ENCODE data around the gene PAX5. TPM values are rescaled to one million over a fixed set of nuclear protein-coding genes. Genes with fewer than 3 reads are reported as not detected.

PAX5 gene
- total and polyA plus RNA-seq, 9 donors = under 0.01 to 0.34 (median 0.19) TPM

DNA sequence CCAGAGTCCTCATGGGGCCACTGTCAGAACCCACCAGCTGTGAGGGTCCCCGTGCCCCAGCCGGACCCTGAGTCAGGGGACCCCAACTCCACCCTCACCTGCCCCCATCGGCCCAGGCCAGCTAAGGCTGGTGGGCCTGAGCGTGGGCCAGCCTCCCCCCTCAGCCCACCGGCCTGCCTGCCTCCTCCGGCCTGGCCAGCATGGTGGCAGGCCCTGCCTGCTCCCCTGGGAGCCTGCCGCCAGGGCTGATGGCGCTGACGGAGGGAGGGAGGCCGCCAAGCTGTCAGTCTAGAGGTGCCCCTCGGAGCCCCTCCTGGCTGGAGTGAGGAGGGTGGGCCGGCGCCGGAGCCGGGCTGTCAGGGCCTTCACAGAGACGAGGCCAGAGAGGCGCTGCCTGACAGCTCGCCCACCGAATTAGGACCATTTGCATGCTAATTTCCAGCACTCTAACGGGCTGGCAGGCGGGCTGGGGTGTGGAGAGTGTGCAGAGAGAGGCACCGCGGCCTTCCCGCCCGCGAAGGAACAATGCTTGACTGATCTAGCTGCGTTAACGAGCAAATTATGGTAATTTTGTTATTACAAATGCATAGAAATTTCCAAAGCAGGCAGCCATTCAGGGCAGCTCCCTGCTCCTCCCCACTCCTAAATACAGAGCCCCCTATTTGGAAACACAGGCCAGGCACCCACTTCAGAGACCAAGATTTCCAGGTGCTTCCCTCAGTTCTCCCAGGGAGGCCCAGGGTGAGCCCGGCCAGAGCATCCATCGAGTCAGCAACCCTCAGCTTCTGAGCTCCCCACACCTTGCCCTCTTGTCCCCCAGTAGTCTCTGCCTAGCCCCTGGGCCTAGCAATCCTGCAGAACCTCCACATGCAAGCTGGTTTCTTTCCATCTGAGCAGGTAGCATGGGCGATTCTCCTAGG lies 169.3 kb downstream of the PAX5 start:
- no peak for DNase-seq
- H3K27ac ChIP-seq (ENCODE audit: low read length) = no peak overlapping the region
- H3K9me3 ChIP-seq (replicated peaks; ENCODE audit: control insufficient read depth, low read depth, low read length) = no peaks in the 10 kb centered on the region
- no peak overlapping the region for H3K4me3 ChIP-seq (ENCODE audit: low read length)
- WGBS (ENCODE audit: insufficient coverage) = 36% methylated on average over 24 of the region's 31 CpGs
- no peaks in the 10 kb centered on the region for H3K4me1 ChIP-seq (ENCODE audit: control insufficient read depth, insufficient read depth, low read length)
- H3K36me3 ChIP-seq (ENCODE audit: control insufficient read depth, insufficient read depth, low read length) = no peaks in the 10 kb centered on the region
- H3K27me3 ChIP-seq (ENCODE audit: control insufficient read depth, insufficient read depth, low read length) = peaks cover 66% of the 10 kb centered on the region

GRCh38 chr9:36862206-36863145 lies 171.6 kb downstream of the PAX5 start:
- Histone ChIP-seq H3K27ac (ENCODE audit: low read length) (no peak overlapping the region), H3K4me3 (ENCODE audit: low read length) (no peak overlapping the region), H3K36me3 (ENCODE audit: control insufficient read depth, insufficient read depth, low read length) (no peaks in the 10 kb centered on the region), H3K27me3 (ENCODE audit: control insufficient read depth, insufficient read depth, low read length) (peaks cover 70% of the 10 kb centered on the region), H3K4me1 (ENCODE audit: control insufficient read depth, insufficient read depth, low read length) (no peaks in the 10 kb centered on the region), H3K9me3 (replicated peaks; ENCODE audit: control insufficient read depth, low read depth, low read length) (no peaks in the 10 kb centered on the region)
- DNase-seq = peak; percentile 35
- WGBS (ENCODE audit: insufficient coverage) = 37% methylated on average over 15 of the region's 21 CpGs

DNA sequence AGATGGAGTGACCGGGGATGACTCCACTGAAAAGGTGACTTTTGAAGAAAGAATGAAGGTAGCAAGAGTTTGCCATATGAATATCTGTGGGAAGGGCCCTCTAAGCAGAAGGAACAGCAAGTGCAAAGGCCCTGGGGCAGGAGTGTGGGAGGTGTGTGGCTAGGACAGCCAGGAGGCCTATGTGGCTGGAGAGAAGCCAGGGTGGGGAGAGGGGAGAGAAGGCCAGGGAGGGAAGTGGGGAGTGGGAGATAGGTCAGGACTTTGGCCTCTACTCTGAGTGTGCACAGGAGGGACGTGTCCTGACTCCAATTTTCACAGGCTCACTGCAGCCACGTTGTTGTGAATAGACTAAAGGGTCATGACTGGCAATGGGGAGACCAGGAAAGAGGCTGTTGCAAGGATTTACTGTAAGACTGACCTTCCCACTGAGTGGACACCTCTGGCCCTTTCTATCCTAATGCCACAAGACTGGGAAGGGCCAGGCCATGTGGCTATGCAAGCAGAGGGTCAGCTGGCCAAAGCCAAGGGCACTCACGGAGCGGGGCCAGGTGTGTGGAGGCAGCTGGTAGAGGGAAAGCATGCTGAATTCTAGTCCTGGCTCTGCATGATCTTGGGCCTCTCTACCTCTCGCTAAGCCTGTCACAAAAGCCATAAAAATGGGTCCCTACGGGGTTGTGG lies 172.4 kb downstream of the PAX5 start:
- Histone ChIP-seq H3K27me3 (ENCODE audit: control insufficient read depth, insufficient read depth, low read length) (peaks cover 68% of the 10 kb centered on the region), H3K27ac (ENCODE audit: low read length) (no peak overlapping the region), H3K36me3 (ENCODE audit: control insufficient read depth, insufficient read depth, low read length) (no peaks in the 10 kb centered on the region), H3K4me3 (ENCODE audit: low read length) (no peak overlapping the region), H3K9me3 (replicated peaks; ENCODE audit: control insufficient read depth, low read depth, low read length) (no peaks in the 10 kb centered on the region), H3K4me1 (ENCODE audit: control insufficient read depth, insufficient read depth, low read length) (no peaks in the 10 kb centered on the region)
- no peak for DNase-seq
- 69% methylated on average over 5 of the region's 7 CpGs for WGBS (ENCODE audit: insufficient coverage)

DNA sequence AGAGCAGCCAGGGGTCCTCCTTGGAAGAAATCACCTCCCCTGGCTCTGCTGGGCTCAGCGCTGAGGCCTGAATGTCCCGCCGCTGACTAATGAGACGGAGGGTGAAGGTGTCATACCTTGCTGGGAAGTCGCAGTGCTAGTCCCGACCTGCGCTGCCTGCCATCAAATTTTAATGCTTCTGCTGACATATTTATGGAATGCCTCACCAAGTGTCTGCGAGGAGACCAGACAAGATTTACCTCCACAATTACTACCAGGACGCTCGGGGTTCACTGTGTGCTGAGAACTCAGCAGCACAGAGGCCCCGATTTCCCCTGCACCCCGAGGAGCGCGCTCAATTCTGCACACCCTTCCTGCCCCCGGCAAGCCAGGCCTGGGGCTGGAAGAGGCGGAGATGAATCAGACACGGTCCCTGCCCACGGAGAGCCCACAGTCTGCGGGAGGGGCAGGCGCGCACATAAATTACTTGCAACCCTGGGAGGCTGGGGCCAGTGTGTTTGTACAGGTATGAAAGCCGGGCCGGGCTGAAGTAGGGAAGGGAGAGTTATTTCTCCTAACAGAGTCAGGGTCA lies 175.2 kb downstream of the PAX5 start:
- Histone ChIP-seq H3K4me3 (ENCODE audit: low read length) (no peak overlapping the region), H3K36me3 (ENCODE audit: control insufficient read depth, insufficient read depth, low read length) (no peaks in the 10 kb centered on the region), H3K27ac (ENCODE audit: low read length) (no peak overlapping the region), H3K9me3 (replicated peaks; ENCODE audit: control insufficient read depth, low read depth, low read length) (no peaks in the 10 kb centered on the region), H3K27me3 (ENCODE audit: control insufficient read depth, insufficient read depth, low read length) (peaks cover 69% of the 10 kb centered on the region), H3K4me1 (ENCODE audit: control insufficient read depth, insufficient read depth, low read length) (no peaks in the 10 kb centered on the region)
- DNase-seq = no peak
- 27% methylated on average over 19 of the region's 23 CpGs for WGBS (ENCODE audit: insufficient coverage)

DNA sequence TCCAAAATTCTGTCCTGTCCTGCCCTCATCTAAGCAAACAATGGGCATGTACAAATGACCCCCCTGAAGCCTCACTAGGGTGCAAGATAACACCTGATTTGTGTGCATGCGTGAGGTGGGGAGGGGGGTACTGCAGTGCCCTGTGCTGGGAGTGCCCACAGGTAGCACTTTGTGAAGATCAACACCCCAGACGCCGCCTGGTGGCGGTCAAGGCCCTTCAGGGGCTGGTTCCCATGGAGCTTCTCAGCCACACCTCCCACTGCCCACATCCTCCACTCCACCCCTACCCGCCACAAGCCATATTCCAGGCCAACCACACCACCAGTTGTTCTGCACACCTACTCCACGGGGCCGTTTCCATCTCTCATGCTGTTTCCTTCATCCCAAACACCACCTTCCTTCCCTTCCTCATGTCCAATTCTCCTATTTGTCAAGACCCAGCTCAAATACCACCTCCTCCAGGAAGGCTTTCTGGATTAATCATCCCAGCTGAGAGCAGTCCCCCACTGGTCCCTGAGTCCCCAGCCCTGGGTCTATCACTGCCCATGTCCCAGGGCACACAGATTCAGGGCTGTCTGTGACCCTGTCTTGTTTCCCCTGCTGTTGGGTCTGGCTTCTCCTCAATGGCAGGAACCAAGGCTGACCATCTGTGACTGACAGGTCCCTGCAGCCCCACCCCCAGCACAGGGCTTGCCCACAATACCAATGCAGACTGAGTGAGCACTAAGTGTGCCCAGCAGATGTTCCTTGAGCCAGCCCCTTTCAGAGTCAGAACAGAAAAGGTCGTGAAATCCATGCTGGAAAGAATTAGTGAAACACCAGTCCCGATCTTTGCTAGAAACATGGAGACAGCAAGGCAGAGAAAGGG lies 178.4 kb downstream of the PAX5 start:
- DNase-seq = no peak
- 56% methylated on average over 5 of the region's 9 CpGs for WGBS (ENCODE audit: insufficient coverage)
- no peaks in the 10 kb centered on the region for H3K36me3 ChIP-seq (ENCODE audit: control insufficient read depth, insufficient read depth, low read length)
- no peaks in the 10 kb centered on the region for H3K9me3 ChIP-seq (replicated peaks; ENCODE audit: control insufficient read depth, low read depth, low read length)
- no peaks in the 10 kb centered on the region for H3K4me1 ChIP-seq (ENCODE audit: control insufficient read depth, insufficient read depth, low read length)
- no peak overlapping the region for H3K4me3 ChIP-seq (ENCODE audit: low read length)
- peaks cover 58% of the 10 kb centered on the region for H3K27me3 ChIP-seq (ENCODE audit: control insufficient read depth, insufficient read depth, low read length)
- no peak overlapping the region for H3K27ac ChIP-seq (ENCODE audit: low read length)

DNA sequence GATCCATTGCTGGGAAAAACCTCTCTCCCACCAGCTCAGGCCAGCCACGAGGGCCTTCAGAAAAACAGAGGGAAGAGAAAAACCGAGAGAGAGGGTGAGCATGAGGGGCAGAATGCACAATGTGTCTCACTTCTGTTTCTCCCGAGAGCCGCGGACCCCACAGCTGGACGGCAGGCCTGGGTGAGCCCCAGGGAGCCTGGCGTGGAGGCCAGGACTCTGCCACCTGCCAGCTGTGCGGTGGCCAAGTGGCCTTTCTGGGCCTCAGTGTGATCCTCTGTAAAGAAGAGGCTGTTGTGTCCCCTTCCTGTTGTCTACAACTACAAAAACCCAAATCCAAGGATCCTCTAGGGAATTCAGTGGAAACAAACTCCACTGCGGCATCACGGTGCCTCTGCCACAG lies 179.3 kb downstream of the PAX5 start:
- no peaks in the 10 kb centered on the region for H3K36me3 ChIP-seq (ENCODE audit: control insufficient read depth, insufficient read depth, low read length)
- peaks cover 54% of the 10 kb centered on the region for H3K27me3 ChIP-seq (ENCODE audit: control insufficient read depth, insufficient read depth, low read length)
- WGBS (ENCODE audit: insufficient coverage) = 60% methylated on average over 7 of the region's 10 CpGs

DNA sequence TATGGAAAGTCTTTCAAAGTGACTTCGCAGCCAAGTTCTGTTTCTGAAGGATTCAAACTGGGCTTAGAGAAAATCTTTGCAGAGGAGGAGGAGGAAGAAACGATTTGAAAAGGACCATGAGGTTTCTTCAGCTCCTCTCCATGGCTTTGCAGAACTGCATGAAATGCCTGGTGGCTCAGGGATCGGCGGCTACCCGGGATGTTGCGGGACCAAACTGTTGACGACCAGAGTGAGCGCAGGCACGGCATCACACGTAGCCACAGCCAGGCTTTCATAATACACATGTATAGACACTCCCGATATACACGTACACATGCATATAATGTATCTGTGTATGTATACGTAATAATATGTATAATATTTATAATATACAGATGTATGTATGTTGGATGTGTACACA lies 180.0 kb downstream of the PAX5 start:
- Histone ChIP-seq H3K4me3 (ENCODE audit: low read length) (no peak overlapping the region), H3K4me1 (ENCODE audit: control insufficient read depth, insufficient read depth, low read length) (no peaks in the 10 kb centered on the region), H3K27ac (ENCODE audit: low read length) (no peak overlapping the region), H3K27me3 (ENCODE audit: control insufficient read depth, insufficient read depth, low read length) (peaks cover 46% of the 10 kb centered on the region), H3K36me3 (ENCODE audit: control insufficient read depth, insufficient read depth, low read length) (no peaks in the 10 kb centered on the region), H3K9me3 (replicated peaks; ENCODE audit: control insufficient read depth, low read depth, low read length) (no peaks in the 10 kb centered on the region)
- no peak for DNase-seq
- 10% methylated on average over 2 of the region's 13 CpGs for WGBS (ENCODE audit: insufficient coverage)

More for the DNA sequence above, 179.3 kb downstream of the PAX5 start:
- DNase-seq = no peak
- Histone ChIP-seq H3K27ac (ENCODE audit: low read length) (no peak overlapping the region), H3K9me3 (replicated peaks; ENCODE audit: control insufficient read depth, low read depth, low read length) (no peaks in the 10 kb centered on the region), H3K4me1 (ENCODE audit: control insufficient read depth, insufficient read depth, low read length) (no peaks in the 10 kb centered on the region), H3K4me3 (ENCODE audit: low read length) (no peak overlapping the region)

DNA sequence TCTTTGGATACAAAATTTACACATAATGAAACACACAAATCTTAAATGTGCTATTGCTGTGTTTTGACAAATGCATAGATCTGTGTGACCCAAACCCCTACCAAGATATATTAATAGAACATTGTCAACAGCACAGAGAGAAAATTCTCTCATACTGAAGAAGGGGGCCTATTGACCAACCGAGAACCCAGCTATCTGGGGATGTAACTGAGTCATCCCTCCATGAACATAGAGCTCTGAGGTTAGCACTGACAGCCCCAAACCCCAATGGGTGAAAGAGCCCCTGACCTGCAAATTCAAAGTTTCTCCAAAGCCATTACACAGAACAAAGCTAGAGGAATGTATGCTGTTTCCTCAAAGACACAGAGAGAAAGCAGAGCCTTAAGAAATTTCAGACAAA lies 180.8 kb downstream of the PAX5 start:
- H3K9me3 ChIP-seq (replicated peaks; ENCODE audit: control insufficient read depth, low read depth, low read length) = no peaks in the 10 kb centered on the region
- no peaks in the 10 kb centered on the region for H3K4me1 ChIP-seq (ENCODE audit: control insufficient read depth, insufficient read depth, low read length)
- DNase-seq = no peak
- no CpG with 5 or more reads among the region's 1 CpG for WGBS (ENCODE audit: insufficient coverage)
- H3K4me3 ChIP-seq (ENCODE audit: low read length) = no peak overlapping the region
- no peak overlapping the region for H3K27ac ChIP-seq (ENCODE audit: low read length)
- H3K27me3 ChIP-seq (ENCODE audit: control insufficient read depth, insufficient read depth, low read length) = peaks cover 39% of the 10 kb centered on the region
- H3K36me3 ChIP-seq (ENCODE audit: control insufficient read depth, insufficient read depth, low read length) = no peaks in the 10 kb centered on the region

DNA sequence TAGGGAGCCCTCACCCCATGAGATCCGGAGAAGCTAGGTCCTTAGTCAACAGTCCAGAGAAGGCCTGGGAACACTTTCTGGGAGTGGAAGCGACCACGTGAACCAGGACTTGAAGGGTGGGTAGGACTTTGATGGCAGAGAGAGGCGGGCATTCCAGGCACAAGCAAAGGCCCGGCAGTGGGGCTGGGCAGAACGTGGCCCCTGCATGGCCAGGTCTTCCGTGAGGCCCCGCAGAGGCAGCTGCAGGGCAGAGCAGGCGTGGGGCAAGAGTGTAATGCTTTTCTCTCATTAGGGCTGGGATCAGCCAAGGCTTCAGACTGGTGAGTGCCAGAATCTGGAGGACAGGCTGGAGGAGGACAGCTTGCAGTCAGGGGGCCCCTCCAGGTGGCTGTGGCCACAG lies 184.1 kb downstream of the PAX5 start:
- H3K27ac ChIP-seq (ENCODE audit: low read length) = no peak overlapping the region
- H3K4me1 ChIP-seq (ENCODE audit: control insufficient read depth, insufficient read depth, low read length) = no peaks in the 10 kb centered on the region
- DNase-seq = no peak
- 73% methylated on average over 9 of the region's 9 CpGs for WGBS (ENCODE audit: insufficient coverage)
- H3K4me3 ChIP-seq (ENCODE audit: low read length) = no peak overlapping the region
- H3K9me3 ChIP-seq (replicated peaks; ENCODE audit: control insufficient read depth, low read depth, low read length) = no peaks in the 10 kb centered on the region
- H3K36me3 ChIP-seq (ENCODE audit: control insufficient read depth, insufficient read depth, low read length) = no peaks in the 10 kb centered on the region
- peaks cover 24% of the 10 kb centered on the region for H3K27me3 ChIP-seq (ENCODE audit: control insufficient read depth, insufficient read depth, low read length)
